HCT116 (cell line): ENCODE results near the gene ADCY2. TPM values are rescaled to one million over a fixed set of nuclear protein-coding genes. Genes with fewer than 3 reads are reported as not detected.

Source experiments
- ATAC-seq: fragments of 200-7000 bp; cut with Tn5 transposase; 2 replicates; pipeline ENCODE4 v1.9.1; 2020; ENCODE audit warnings: mild to moderate bottlenecking, moderate library complexity
- BruUV-seq: library from RNA; stranded (reverse); fragments of 400-500 nt; replicated peaks from 2 replicates; lab custom pipeline; 2021; lab: Mats Ljungman, UMichigan
- CTCF ChIA-PET: fragments of 300-600 bp; sonication (Branson Sonifier 250); formaldehyde crosslinking; loops from one replicate; lab custom pipeline; 2021; ENCODE audit warnings: antibody characterized with exemption; lab: Charles Lee
- POLR2A ChIA-PET: fragments of 300-600, 350-600 bp; sonication (Branson Sonifier 250); formaldehyde crosslinking; loops from one replicate; lab custom pipeline; 2021; ENCODE audit warnings: antibody characterized with exemption; lab: Charles Lee
- RAD21 ChIA-PET, 2 experiments: fragments of 300-600 bp; sonication (Branson Sonifier 250); formaldehyde crosslinking; loops; one replicate each; lab custom pipeline; 2023; ENCODE audit warnings: low total read pairs in 2 of 2; ENCODE audit not compliant: uncharacterized antibody in 2 of 2, unreplicated experiment in 2 of 2, low non-redundant PET in 1 of 2; lab: Charles Lee
- DNase-seq: peaks from one replicate; pipeline ENCODE4 v3.0.0-alpha.2; 2010; ENCODE audit warnings: low read depth, low spot score
- H2AFZ ChIP-seq: fragments of 200-600 bp; shearing (Covaris generic), sonication (generic); 2 replicates; pipeline ENCODE4 v1.6.1; 2017; ENCODE audit warnings: low read depth, mixed run types, mixed read lengths, antibody characterized with exemption, low read length; ENCODE audit not compliant: poor library complexity, severe bottlenecking
- H3K27ac ChIP-seq: 2 replicates; pipeline ENCODE4 v1.5.1; 2012; ENCODE audit warnings: low read depth, low read length
- H3K27me3 ChIP-seq: fragments of 200-600 bp; sonication (generic); 2 replicates; pipeline ENCODE4 v1.6.1; 2016; ENCODE audit warnings: mixed run types, low read length, mixed read lengths; ENCODE audit not compliant: insufficient read depth
- H3K36me3 ChIP-seq, 2 experiments: fragments of 200-500 bp in 1 of 2; fragments of 200-600 bp in 1 of 2; sonication (Bioruptor generic) in 1 of 2; sonication (generic) in 1 of 2; 2 replicates each; pipeline versions ENCODE4 v1.5.1 to v1.6.1; 2014 to 2016; ENCODE audit warnings: low read length in 2 of 2, inconsistent platforms in 1 of 2, mixed read lengths in 1 of 2, mixed run types in 1 of 2; ENCODE audit not compliant: insufficient read depth in 2 of 2, control insufficient read depth in 1 of 2
- H3K4me1 ChIP-seq, 2 experiments: fragments of 200-600 bp in 1 of 2; sonication (generic) in 1 of 2; 2 replicates each; pipeline versions ENCODE4 v1.5.1 to v1.6.1; 2012 to 2017; ENCODE audit warnings: low read length in 2 of 2, inconsistent platforms in 1 of 2, mild to moderate bottlenecking in 1 of 2, mixed read lengths in 1 of 2, mixed run types in 1 of 2, moderate library complexity in 1 of 2; ENCODE audit not compliant: insufficient read depth in 2 of 2, control insufficient read depth in 1 of 2
- H3K4me2 ChIP-seq: fragments of 200-600 bp; sonication (generic); 2 replicates; pipeline ENCODE4 v1.6.1; 2017; ENCODE audit warnings: mixed run types, low read length, mixed read lengths
- H3K4me3 ChIP-seq, 2 experiments: fragments of 200-600 bp in 1 of 2; sonication (generic) in 1 of 2; replicated peaks in 1 of 2; 2 replicates each; pipeline ENCODE4 v1.5.1; 2011 to 2016; ENCODE audit warnings: low read length in 2 of 2, control low read depth in 1 of 2, low read depth in 1 of 2, mild to moderate bottlenecking in 1 of 2, mixed read lengths in 1 of 2, mixed run types in 1 of 2
- H3K79me2 ChIP-seq: fragments of 200-600 bp; sonication (generic); 2 replicates; pipeline ENCODE4 v1.6.1; 2017; ENCODE audit warnings: mild to moderate bottlenecking, mixed run types, low read length, moderate library complexity, mixed read lengths; ENCODE audit not compliant: insufficient read depth
- H3K9ac ChIP-seq: fragments of 200-600 bp; sonication (generic); 2 replicates; pipeline ENCODE4 v1.6.1; 2016; ENCODE audit warnings: low read length, mixed read lengths
- H3K9me2 ChIP-seq: fragments of 200-600 bp; sonication (generic), shearing (Covaris generic); 2 replicates; pipeline ENCODE4 v1.6.1; 2017; ENCODE audit warnings: mixed run types, mild to moderate bottlenecking, moderate library complexity; ENCODE audit not compliant: insufficient read depth
- H3K9me3 ChIP-seq, 2 experiments: fragments of 200-500 bp in 1 of 2; fragments of 200-600 bp in 1 of 2; sonication (Bioruptor generic) in 1 of 2; sonication (generic) in 1 of 2; 2 replicates each; pipeline ENCODE4 v1.6.1; 2014 to 2017; ENCODE audit warnings: low read length in 2 of 2, mixed read lengths in 2 of 2, inconsistent platforms in 1 of 2, low read depth in 1 of 2, mild to moderate bottlenecking in 1 of 2, mixed run types in 1 of 2, moderate library complexity in 1 of 2; ENCODE audit not compliant: control insufficient read depth in 1 of 2, insufficient read depth in 1 of 2
- H4K20me1 ChIP-seq: fragments of 200-600 bp; sonication (generic), shearing (Covaris generic); 2 replicates; pipeline ENCODE4 v1.6.1; 2017; ENCODE audit warnings: mixed run types, mild to moderate bottlenecking, moderate library complexity; ENCODE audit not compliant: insufficient read depth
- ELF1 ChIP-seq: IDR thresholded peaks from 2 replicates; pipeline ENCODE4 v1.6.1; 2012; ENCODE audit warnings: low read depth, borderline replicate concordance
- JUND ChIP-seq: IDR thresholded peaks from 2 replicates; pipeline ENCODE4 v1.6.1; 2012
- POLR2A ChIP-seq: IDR thresholded peaks from 2 replicates; pipeline ENCODE4 v1.7.0; 2011; ENCODE audit warnings: borderline replicate concordance; ENCODE audit not compliant: insufficient read depth, insufficient read length; ENCODE audit errors: extremely low read depth
- POLR2AphosphoS5 ChIP-seq: IDR thresholded peaks from 2 replicates; pipeline ENCODE4 v1.6.1; 2011; ENCODE audit warnings: mild to moderate bottlenecking, low read depth, low read length, moderate library complexity
- YY1 ChIP-seq: IDR thresholded peaks from 2 replicates; pipeline ENCODE4 v1.6.1; 2011; ENCODE audit warnings: low read length, low read depth, moderate library complexity, mild to moderate bottlenecking; ENCODE audit not compliant: insufficient replicate concordance; ENCODE audit errors: extremely low read depth
- ZBTB33 ChIP-seq: IDR thresholded peaks from 2 replicates; pipeline ENCODE4 v1.6.1; 2011; ENCODE audit warnings: mild to moderate bottlenecking, low read length, moderate library complexity; ENCODE audit not compliant: insufficient replicate concordance; ENCODE audit errors: extremely low read depth
- intact Hi-C: fragments of 100-400 bp; cut with micrococcal nuclease; formaldehyde crosslinking; loops from 2 replicates; pipeline ENCODE4 v1.10.0; 2022
- total RNA-seq: library from RNA; stranded (reverse); gene quantifications from one replicate; pipeline ENCODE4 v1.2.1, GENCODE V29; 2021; ENCODE audit not compliant: unreplicated experiment
- TF ChIP-seq, protein P1 (sequence below): IDR thresholded peaks from 2 replicates; pipeline ENCODE4 v1.6.1; 2012
- TF ChIP-seq, protein P2 (sequence below), 3 experiments: fragments of 200-600 bp in 1 of 3; sonication (generic) in 1 of 3; IDR thresholded peaks in 2 of 3; conservative IDR thresholded peaks in 1 of 3; 2 replicates each; pipeline ENCODE4 v1.5.1; 2012 to 2017; ENCODE audit warnings: low read depth in 2 of 3, low read length in 2 of 3, antibody characterized with exemption in 1 of 3, borderline replicate concordance in 1 of 3, control low read depth in 1 of 3, mild to moderate bottlenecking in 1 of 3, mixed read lengths in 1 of 3, mixed run types in 1 of 3, moderate library complexity in 1 of 3; ENCODE audit not compliant: insufficient read depth in 1 of 3
- TF ChIP-seq, protein P3 (sequence below): IDR thresholded peaks from 2 replicates; pipeline ENCODE4 v1.6.1; 2012

ADCY2 gene
- total RNA-seq, 1 experiment from 2014 or later: 0.15 TPM

GRCh38 chr5:7781899-7782298 is 386.0 kb downstream of the ADCY2 start (continued):
- no peak for TF ChIP-seq ZBTB33
- TF ChIP-seq POLR2AphosphoS5: no peak
- TF ChIP-seq YY1: no peak
- TF ChIP-seq, protein P1, sequence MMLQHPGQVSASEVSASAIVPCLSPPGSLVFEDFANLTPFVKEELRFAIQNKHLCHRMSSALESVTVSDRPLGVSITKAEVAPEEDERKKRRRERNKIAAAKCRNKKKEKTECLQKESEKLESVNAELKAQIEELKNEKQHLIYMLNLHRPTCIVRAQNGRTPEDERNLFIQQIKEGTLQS: no peak
- no peak for TF ChIP-seq JUND
- TF ChIP-seq, protein P2, sequence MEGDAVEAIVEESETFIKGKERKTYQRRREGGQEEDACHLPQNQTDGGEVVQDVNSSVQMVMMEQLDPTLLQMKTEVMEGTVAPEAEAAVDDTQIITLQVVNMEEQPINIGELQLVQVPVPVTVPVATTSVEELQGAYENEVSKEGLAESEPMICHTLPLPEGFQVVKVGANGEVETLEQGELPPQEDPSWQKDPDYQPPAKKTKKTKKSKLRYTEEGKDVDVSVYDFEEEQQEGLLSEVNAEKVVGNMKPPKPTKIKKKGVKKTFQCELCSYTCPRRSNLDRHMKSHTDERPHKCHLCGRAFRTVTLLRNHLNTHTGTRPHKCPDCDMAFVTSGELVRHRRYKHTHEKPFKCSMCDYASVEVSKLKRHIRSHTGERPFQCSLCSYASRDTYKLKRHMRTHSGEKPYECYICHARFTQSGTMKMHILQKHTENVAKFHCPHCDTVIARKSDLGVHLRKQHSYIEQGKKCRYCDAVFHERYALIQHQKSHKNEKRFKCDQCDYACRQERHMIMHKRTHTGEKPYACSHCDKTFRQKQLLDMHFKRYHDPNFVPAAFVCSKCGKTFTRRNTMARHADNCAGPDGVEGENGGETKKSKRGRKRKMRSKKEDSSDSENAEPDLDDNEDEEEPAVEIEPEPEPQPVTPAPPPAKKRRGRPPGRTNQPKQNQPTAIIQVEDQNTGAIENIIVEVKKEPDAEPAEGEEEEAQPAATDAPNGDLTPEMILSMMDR (IDR thresholded peaks at IDR 0.05 in 2 of 3, conservative IDR thresholded peaks at IDR 0.05 in 1 of 3; ENCODE audit: borderline replicate concordance in 1 of 3, insufficient read depth in 1 of 3, low read depth in 2 of 3, low read length in 2 of 3): no peak
- no peak for TF ChIP-seq ELF1
- TF ChIP-seq, protein P3, sequence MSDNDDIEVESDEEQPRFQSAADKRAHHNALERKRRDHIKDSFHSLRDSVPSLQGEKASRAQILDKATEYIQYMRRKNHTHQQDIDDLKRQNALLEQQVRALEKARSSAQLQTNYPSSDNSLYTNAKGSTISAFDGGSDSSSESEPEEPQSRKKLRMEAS: no peak

- ChIA-PET POLR2A (no interaction called here), RAD21 (no interaction called here), CTCF (no interaction called here)
- no peak overlapping the region for H3K9ac ChIP-seq
- no peak for DNase-seq
- H3K27ac ChIP-seq: no peak overlapping the region
- H3K79me2 ChIP-seq: no peaks in the 10 kb centered on the region
- ATAC-seq: no peak
- no peak overlapping the region for H3K4me3 ChIP-seq
- no peak for TF ChIP-seq POLR2AphosphoS5
- no peak for TF ChIP-seq JUND
- TF ChIP-seq POLR2A: no peak
- no peaks in the 10 kb centered on the region for H4K20me1 ChIP-seq
- no peaks in the 10 kb centered on the region for H3K36me3 ChIP-seq
- intact Hi-C loops: no loop called here
- no peaks in the 10 kb centered on the region for H3K4me1 ChIP-seq
- BruUV-seq: no TSS peak
- H3K4me2 ChIP-seq: no peak overlapping the region
- H2AFZ ChIP-seq: no peak overlapping the region
- peaks cover 19% of the 10 kb centered on the region for H3K27me3 ChIP-seq
- no peaks in the 10 kb centered on the region for H3K9me2 ChIP-seq
- no peaks in the 10 kb centered on the region for H3K9me3 ChIP-seq
Observed at GRCh38 chr5:7784683-7785380, 388.9 kb downstream of the ADCY2 start.
